AG08395 (cell line): ENCODE measurements around the gene TBX5.
A peak's percentile ranks its signal among the peaks of the same experiment; 100 is the strongest.

Source experiments
- DNase-seq: peaks from one replicate; pipeline ENCODE4 v3.0.0; 2012; ENCODE audit warnings: mixed read lengths, low spot score

Gene TBX5

DNA sequence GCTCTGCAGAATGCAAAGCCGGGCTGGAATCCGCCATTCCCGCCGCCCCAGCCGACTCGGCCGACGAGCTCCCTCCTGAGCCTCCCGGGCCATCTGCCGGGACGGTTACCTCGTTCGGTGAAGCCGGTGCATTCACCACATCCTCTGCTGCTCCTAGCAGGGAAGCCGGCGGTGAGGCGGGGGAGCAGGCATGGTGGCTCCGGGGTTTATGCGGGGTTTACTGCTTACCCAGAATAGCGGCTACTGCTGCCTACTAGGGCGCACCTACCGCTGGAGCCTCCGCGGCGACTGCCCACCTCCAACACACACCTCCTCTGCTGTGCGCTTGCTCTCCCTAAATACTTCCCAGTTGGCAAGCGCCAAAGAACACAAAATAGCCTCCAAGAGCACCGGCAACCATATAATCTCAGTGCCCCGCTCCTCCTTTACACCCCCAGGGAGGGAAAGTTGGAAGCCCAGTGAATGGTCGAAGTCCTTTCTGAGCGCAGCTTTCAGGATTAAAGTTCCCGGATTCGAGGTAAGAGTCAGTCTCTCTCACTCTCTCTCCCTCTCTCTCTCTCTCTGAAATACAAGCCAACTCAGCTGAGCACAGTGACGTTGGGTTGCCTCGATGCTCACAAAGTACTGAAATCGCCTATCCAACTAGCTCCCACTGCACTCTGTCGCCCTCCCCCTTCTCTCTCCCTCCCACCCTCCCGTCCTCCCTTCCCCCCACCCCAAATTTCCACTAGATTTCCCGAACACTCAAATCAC lies at the start of gene TBX5:
TBX5 (minus strand) TSS at position 626 of the 753 bp plus-strand sequence. CDS start 2,246 bp downstream, outside the sequence.
- no peak for DNase-seq

- DNase-seq, result no peak
These were observed 45.7 kb upstream of the TBX5 start for GRCh38 chr12:114451657-114452056.

DNA sequence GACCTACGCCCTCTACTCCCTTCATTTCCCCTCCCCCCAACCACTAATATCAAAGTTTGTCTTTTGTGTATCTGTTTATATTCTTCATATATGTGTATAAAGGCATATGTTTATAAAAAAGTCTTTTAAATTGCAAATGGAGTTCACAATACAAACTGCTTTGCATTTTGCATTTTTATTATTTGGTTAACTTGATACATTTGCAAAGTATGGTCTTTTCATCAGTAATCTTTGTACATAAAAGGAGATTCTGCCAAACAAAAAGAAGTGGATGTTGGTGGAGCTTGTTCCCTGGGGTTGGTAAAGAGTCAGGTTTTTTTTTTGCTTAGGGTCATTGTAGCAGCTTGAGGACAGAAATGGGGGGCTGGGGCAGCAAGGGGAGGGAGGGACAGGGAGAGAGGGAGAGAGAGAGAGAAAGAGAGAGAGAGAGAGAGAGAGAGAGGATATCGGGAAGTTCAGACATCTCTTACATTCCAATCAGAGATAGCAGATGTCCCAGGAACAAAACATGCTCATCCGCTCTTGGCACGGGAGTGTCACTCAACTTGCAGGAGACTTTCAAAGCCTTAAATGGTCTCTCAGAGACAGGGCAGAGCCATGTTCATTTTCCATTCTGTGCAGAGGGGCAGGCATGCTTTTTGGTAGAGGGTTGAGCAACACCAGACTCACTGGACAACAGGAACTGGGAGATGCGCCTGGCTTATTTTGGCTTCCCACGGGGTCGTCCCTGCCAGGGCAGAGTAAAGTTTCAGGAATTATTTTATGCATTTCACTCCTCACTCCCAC lies 44.8 kb upstream of the TBX5 start:
- DNase-seq, result no peak

- DNase-seq, result no peak
These were observed 44.1 kb upstream of the TBX5 start for GRCh38 chr12:114450019-114450418.

GRCh38 chr12:114448618-114448933 lies 42.6 kb upstream of the TBX5 start:
- no peak for DNase-seq

- DNase-seq, result no peak
These were observed 42.1 kb upstream of the TBX5 start for GRCh38 chr12:114447799-114448617.

DNA sequence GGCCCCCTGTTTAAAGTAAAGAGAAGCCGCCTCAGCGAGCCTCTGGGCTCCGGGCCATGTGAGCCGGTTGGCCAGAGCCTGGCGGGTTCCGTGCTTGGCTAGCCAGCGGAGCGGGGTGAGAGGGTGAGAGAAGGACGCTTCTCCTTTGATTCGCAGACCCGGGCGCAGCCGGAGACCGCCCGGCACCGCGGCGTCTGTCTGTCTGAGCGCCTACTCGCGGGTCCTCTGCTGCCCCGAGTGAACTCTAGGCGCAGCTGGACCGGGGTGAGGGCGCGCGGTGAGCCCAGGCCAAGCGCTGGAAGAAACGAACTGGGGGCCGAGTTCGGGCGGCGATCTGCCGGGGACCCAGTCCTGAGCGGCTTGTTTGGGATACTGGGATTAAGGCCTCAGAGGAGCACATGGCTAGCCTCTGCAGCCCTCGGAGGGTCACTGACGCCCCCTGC lies 41.4 kb upstream of the TBX5 start:
- DNase-seq, result no peak

GRCh38 chr12:114445401-114446323 lies 39.7 kb upstream of the TBX5 start:
- no peak for DNase-seq

GRCh38 chr12:114444422-114445279 lies 38.7 kb upstream of the TBX5 start:
- no peak for DNase-seq

- DNase-seq, result no peak
These were observed 37.9 kb upstream of the TBX5 start for GRCh38 chr12:114443607-114444421.

GRCh38 chr12:114442578-114442977 lies 36.6 kb upstream of the TBX5 start:
- DNase-seq, result no peak

DNA sequence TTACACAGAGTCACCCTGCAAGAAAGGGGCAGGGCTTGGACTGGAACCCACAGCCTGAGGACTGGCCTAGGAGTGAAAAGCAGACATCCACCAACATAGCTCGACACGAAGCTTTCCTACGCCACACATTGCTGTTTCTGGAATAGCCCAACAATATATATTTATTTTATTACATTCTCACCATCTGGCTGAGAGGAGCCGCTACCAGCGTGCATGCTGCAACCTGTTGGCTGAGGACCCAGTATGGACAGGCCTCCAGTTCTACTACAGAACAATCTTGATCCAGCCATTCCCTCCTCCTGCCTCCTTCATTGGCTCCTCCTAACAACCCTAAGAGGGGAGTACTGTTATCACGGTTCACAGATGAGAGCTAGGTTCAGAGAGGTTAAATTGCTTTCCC lies 35.6 kb upstream of the TBX5 start:
- DNase-seq, result no peak

DNA sequence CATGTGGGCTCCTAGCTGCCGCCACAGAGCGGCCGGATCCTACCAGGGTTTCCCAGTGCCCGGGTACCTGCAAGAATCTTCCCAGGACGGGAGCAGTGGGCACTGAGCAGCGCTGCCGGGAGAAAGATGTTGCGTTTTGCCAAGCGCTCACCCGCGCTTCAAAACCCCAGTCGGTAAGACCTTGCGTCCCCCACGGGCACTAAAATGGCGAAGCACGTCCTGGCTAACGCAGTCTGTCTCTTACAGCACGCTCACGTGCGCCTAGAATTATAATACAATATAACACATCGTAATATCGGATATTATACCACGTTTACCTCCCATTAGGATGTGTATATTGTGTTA lies 35.1 kb upstream of the TBX5 start:
- no peak for DNase-seq

DNA sequence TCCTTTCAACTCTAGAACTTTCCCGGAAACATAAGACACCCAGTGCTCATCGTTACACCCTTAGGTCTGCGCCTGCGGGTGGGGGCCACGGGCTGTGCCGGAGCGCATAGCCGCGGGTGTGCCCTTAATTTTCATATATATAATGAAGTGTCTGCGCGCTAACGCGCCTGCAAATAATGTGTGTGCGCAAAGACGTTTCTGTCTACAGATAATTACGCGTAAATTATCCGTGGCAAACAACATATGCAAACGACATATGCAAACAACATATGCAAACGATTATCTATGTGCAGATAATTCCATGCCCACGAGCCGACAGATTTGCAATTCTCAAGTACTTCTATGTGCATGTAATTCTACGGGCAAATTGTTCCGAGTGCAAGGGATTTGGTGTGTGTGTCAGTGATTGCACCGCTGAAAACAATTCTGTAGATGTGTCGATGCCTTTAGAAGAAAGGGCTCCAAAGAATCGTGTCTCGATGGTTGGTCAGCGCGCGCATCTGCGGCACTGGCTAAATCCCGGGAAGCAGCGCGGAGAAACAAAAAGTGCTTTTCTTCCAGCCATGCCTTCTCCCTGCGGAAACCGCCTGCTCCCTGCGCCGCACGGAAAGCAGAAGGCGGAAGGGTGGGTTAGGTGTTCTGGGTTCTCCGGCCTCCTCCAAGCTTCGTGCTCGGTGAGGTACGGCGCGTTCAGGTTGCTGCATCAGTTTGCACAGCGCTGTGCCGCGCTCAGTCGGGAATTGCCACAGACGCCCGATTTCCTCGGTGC lies 34.5 kb upstream of the TBX5 start:
- peak; percentile 31 for DNase-seq

DNA sequence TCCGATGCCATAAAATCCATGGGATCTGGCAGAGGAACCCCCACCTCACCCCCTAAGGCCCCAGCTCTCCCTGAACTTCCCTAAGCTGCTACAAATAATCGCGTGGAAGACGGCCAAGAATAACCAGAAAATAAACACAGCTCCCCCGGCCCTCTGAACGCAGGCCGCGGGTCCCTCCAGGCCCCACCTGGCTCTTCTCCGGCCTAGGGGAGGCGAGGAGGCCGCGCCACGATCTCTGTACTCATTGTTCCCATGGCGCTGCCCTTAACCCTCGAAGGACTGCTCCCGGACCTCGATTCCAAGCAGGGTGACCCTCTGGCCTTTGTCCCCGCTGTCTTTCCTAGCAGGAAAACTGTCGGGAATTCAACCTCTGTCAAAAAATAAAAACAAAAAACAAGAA lies 33.9 kb upstream of the TBX5 start:
- no peak for DNase-seq

DNA sequence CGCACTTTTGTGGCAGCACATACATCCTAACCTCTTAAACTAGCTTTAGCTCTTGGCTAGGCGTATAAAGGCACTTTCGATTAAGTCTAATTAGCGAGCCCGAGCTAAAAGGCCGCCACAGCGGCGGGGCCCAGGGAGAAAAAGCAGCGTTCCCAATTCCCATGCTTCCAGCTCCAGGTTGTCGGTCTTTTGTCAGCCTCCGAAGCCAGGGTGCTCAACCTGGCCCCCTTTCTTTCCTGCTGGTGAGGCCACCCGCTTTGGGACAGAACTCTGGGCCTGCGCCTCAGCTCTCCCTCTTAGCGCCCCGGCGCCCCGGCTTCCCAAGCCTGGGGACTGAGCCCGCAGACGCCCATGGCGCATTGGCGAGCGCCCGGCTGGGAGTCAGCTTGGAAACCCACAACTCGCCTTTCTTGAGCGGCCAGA lies 33.3 kb upstream of the TBX5 start:
- DNase-seq, result no peak

GRCh38 chr12:114438635-114439256 lies 32.8 kb upstream of the TBX5 start:
- DNase-seq, result no peak

DNA sequence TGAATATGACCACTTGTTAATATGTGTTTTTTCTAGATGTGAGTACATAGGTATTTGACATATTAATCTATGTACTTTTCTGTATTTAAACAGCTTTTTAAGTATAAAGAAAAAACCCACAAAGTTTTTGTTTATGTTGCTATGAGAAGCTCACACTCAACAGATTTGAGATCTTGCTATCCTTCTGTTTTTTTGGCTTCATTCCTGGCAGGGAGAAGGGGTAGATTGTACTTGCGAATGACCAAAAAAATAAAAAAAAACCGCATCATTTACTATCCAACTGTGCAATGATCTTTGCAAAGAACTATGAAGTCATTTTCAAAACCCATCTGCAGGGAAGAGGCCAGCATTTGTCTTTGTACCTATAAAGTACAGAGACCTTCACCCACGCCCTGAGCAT lies 28.4 kb upstream of the TBX5 start:
- no peak for DNase-seq

- no peak for DNase-seq
These were observed 26.0 kb upstream of the TBX5 start for GRCh38 chr12:114431902-114432301.
